Liver (tissue), 9 donors: ENCODE results near the gene ADCY2. TPM values are rescaled to one million over a fixed set of nuclear protein-coding genes. Genes with fewer than 3 reads are reported as not detected.

Source experiments
- DNase-seq: peaks from one replicate; pipeline ENCODE4 v3.0.0-alpha.2; 2017; ENCODE audit warnings: low spot score
- H3K27ac ChIP-seq, 2 donors: one replicate each; pipeline ENCODE4 v1.7.0; 2013; ENCODE audit warnings: inconsistent platforms in 2 of 2, low read length in 2 of 2, control low read depth in 1 of 2, low read depth in 1 of 2, mild to moderate bottlenecking in 1 of 2
- H3K27me3 ChIP-seq, 4 donors: one replicate each; pipeline versions ENCODE4 v1.6.1 to v1.7.0; 2013; ENCODE audit warnings: low read length in 3 of 4, inconsistent platforms in 1 of 4, mild to moderate bottlenecking in 1 of 4, moderate library complexity in 1 of 4; ENCODE audit not compliant: control insufficient read depth in 4 of 4, insufficient read depth in 4 of 4
- H3K36me3 ChIP-seq, 4 donors: one replicate each; pipeline versions ENCODE4 v1.6.1 to v1.7.0; 2013; ENCODE audit warnings: low read length in 3 of 4, mild to moderate bottlenecking in 3 of 4, low read depth in 1 of 4, moderate library complexity in 1 of 4; ENCODE audit not compliant: control insufficient read depth in 4 of 4, insufficient read depth in 3 of 4
- H3K4me1 ChIP-seq, 4 donors: one replicate each; pipeline versions ENCODE4 v1.6.1 to v1.7.0; 2013; ENCODE audit warnings: low read length in 3 of 4, mild to moderate bottlenecking in 3 of 4, moderate library complexity in 1 of 4; ENCODE audit not compliant: control insufficient read depth in 4 of 4, insufficient read depth in 4 of 4
- H3K4me3 ChIP-seq, 3 donors: one replicate each; pipeline versions ENCODE4 v1.6.1 to v1.7.0; 2013; ENCODE audit warnings: low read length in 3 of 3, control low read depth in 1 of 3, low read depth in 1 of 3, mild to moderate bottlenecking in 1 of 3
- H3K9ac ChIP-seq, 2 donors: one replicate each; pipeline ENCODE4 v1.7.0; 2013; ENCODE audit warnings: low read length in 2 of 2, mild to moderate bottlenecking in 2 of 2, moderate library complexity in 2 of 2, control low read depth in 1 of 2, low read depth in 1 of 2
- H3K9me3 ChIP-seq, 4 donors: one replicate each; pipeline versions ENCODE4 v1.6.1 to v1.7.0; 2013; ENCODE audit warnings: low read length in 3 of 4; ENCODE audit not compliant: control insufficient read depth in 4 of 4
- EGR1 ChIP-seq, 2 donors: IDR thresholded peaks; 2 replicates each; pipeline ENCODE4 v1.6.1; 2016 to 2018; ENCODE audit warnings: antibody characterized with exemption in 2 of 2, low read depth in 2 of 2
- FOXA2 ChIP-seq: IDR thresholded peaks from 2 replicates; pipeline ENCODE4 v1.6.1; 2016; ENCODE audit warnings: antibody characterized with exemption
- GABPA ChIP-seq, 2 donors: IDR thresholded peaks in 1 of 2; conservative IDR thresholded peaks in 1 of 2; 2 replicates each; pipeline ENCODE4 v1.6.1; 2016; ENCODE audit warnings: antibody characterized with exemption in 2 of 2, mild to moderate bottlenecking in 1 of 2, moderate library complexity in 1 of 2
- HNF4A ChIP-seq, 2 donors: conservative IDR thresholded peaks; 2 replicates each; pipeline ENCODE4 v1.6.1; 2016; ENCODE audit warnings: antibody characterized with exemption in 2 of 2, mild to moderate bottlenecking in 2 of 2
- HNF4G ChIP-seq: IDR thresholded peaks from 2 replicates; pipeline ENCODE4 v1.6.1; 2016; ENCODE audit warnings: antibody characterized with exemption
- JUND ChIP-seq, 2 donors: IDR thresholded peaks; 2 replicates each; pipeline ENCODE4 v1.6.1; 2016; ENCODE audit warnings: antibody characterized with exemption in 2 of 2
- NR2F2 ChIP-seq: IDR thresholded peaks from 2 replicates; pipeline ENCODE4 v1.6.1; 2016; ENCODE audit warnings: antibody characterized with exemption
- RAD21 ChIP-seq, 2 donors: IDR thresholded peaks; 2 replicates each; pipeline ENCODE4 v1.6.1; 2016; ENCODE audit warnings: antibody characterized with exemption in 2 of 2, mild to moderate bottlenecking in 2 of 2
- RXRA ChIP-seq, 2 donors: IDR thresholded peaks; 2 replicates each; pipeline ENCODE4 v1.6.1; 2017 to 2018; ENCODE audit warnings: antibody characterized with exemption in 2 of 2, mild to moderate bottlenecking in 1 of 2
- SP1 ChIP-seq: IDR thresholded peaks from 2 replicates; pipeline ENCODE4 v1.6.1; 2018; ENCODE audit warnings: antibody characterized with exemption, mild to moderate bottlenecking
- TAF1 ChIP-seq: conservative IDR thresholded peaks from 2 replicates; pipeline ENCODE4 v1.6.1; 2016; ENCODE audit warnings: antibody characterized with exemption, mild to moderate bottlenecking
- YY1 ChIP-seq: IDR thresholded peaks from 2 replicates; pipeline ENCODE4 v1.6.1; 2016; ENCODE audit warnings: antibody characterized with exemption, mild to moderate bottlenecking
- WGBS: extraction: QIAGEN DNeasy Blood & Tissue Kit; methylation state at CpG from one replicate; pipeline ENCODE4 v1.1.7; 2013; 5-methylcytosine and 5-hydroxymethylcytosine counted together
- polyA plus RNA-seq, 2 donors: library from polyadenylated mRNA; stranded (reverse) in 1 of 2; unstranded in 1 of 2; fragments of 200-250 nt in 1 of 2; fragments of >200 nt in 1 of 2; fragmentation: Nextera tagmentation in 1 of 2; extraction: Ambion mirVana in 1 of 2; gene quantifications; one replicate each; pipeline versions ENCODE4 v1.2.1 to v1.2.3, GENCODE V29; 2013 to 2015
- total RNA-seq, 2 donors: library from RNA; depleted of rRNA; stranded (reverse); fragments of >200 nt; gene quantifications; one replicate each; pipeline ENCODE4 v1.2.3, GENCODE V29; 2014
- TF ChIP-seq, protein P1 (sequence below): IDR thresholded peaks from 2 replicates; pipeline ENCODE4 v1.6.1; 2016; ENCODE audit warnings: antibody characterized with exemption
- TF ChIP-seq, protein P2 (sequence below): IDR thresholded peaks from 2 replicates; pipeline ENCODE4 v1.6.1; 2016; ENCODE audit warnings: antibody characterized with exemption
- TF ChIP-seq, protein P3 (sequence below): fragments of 150-350 bp; IDR thresholded peaks from 2 replicates; pipeline ENCODE4 v1.5.1; 2017; ENCODE audit warnings: improper control_type of control experiment, low read depth, low read length; ENCODE audit not compliant: missing input control
- TF ChIP-seq, protein P4 (sequence below): IDR thresholded peaks from 2 replicates; pipeline ENCODE4 v1.6.1; 2016; ENCODE audit warnings: antibody characterized with exemption, mild to moderate bottlenecking
- TF ChIP-seq, protein P5 (sequence below): IDR thresholded peaks from 2 replicates; pipeline ENCODE4 v1.6.1; 2016; ENCODE audit warnings: antibody characterized with exemption
- donor health status: healthy.
- donor health status: healthy.
- donor health status: healthy.
- donor health status: healthy.
- donor health status: healthy.

Gene ADCY2
- total and polyA plus RNA-seq, 4 donors: not detected

DNA sequence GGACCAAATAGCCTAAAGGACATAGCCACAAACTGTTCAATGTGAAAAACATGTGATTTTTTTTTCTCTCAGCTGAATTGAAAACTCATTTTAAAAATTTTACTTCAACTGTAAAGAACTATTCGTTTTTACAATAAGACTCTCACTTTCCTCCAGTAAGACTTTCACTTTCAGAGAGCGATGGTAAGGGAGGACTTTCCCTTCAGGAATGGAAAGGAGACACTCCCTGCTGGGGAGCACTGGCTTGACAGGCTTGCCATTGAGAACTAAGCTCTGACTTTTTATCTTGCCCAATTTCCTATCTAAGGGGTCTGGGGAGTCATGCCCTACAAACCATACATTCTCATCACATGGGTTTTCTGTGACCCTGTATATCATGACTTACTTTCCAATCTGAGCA is 268.3 kb downstream of the ADCY2 start (continued):
- TF ChIP-seq GABPA (IDR thresholded peaks at IDR 0.05 in 1 of 2, conservative IDR thresholded peaks at IDR 0.05 in 1 of 2) (no peak), HNF4A (conservative IDR thresholded peaks at IDR 0.05) (no peak), RAD21 (IDR thresholded peaks at IDR 0.05) (no peak), RXRA (IDR thresholded peaks at IDR 0.05) (no peak), HNF4G (no peak)
- TF ChIP-seq, protein P1, sequence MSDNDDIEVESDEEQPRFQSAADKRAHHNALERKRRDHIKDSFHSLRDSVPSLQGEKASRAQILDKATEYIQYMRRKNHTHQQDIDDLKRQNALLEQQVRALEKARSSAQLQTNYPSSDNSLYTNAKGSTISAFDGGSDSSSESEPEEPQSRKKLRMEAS: no peak

DNA sequence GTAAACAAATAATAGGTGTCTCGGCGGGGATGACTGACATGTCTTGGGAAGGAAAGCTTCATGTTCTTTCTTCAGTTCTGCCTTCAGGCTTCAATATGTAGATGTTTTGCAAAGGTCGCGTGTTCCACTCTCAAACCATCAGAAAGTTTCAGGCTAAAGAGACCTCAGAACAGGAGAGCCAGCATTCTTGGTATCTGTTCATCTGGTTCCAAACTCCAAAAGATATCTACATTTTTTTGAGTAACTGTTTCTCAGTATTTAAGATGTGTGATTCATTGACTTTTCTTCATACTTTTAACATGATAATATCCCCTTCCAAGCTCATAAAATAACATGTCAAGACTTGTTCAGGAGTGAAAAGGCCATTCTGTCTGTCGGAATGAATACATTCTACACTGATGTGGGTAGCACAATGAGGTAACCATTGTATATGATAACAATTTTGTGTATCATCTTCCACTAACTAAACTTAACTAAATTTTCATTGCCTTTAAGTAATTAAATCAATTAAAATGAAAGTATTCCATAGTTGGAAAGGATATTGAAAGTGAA is 271.4 kb downstream of the ADCY2 start:
- Histone ChIP-seq H3K4me3 (no peak overlapping the region), H3K4me1 (no peaks in the 10 kb centered on the region), H3K9me3 (no peaks in the 10 kb centered on the region), H3K9ac (no peak overlapping the region), H3K27me3 (no peaks in the 10 kb centered on the region), H3K27ac (no peak overlapping the region), H3K36me3 (no peaks in the 10 kb centered on the region)
- no peak for DNase-seq
- no peak for TF ChIP-seq YY1
- WGBS: 74% methylated on average over 5 of the region's 5 CpGs

DNA sequence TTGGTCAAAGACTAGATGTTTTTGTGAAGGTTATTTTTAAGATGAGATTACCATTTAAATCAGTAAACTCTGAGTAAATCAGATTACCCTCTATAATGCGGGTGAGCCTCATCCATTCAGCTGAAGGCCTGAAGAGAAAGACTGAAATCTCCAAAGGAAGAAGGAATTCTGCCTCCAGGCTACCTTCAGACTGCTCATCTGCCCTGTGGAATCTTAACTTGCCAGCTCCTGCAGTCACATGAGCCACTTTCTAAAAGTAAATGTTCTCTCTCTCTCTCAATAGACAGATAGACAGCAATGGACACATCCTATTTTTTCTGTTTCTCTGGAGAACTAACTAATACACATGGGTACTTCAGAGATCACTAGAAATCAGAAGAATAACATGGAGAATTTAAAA is 272.2 kb downstream of the ADCY2 start:
- no peaks in the 10 kb centered on the region for H3K27me3 ChIP-seq
- WGBS: 80% methylated on average over 1 of the region's 1 CpG
- TF ChIP-seq SP1: no peak
- TF ChIP-seq, protein P2, sequence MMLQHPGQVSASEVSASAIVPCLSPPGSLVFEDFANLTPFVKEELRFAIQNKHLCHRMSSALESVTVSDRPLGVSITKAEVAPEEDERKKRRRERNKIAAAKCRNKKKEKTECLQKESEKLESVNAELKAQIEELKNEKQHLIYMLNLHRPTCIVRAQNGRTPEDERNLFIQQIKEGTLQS: no peak
- TF ChIP-seq, protein P3, sequence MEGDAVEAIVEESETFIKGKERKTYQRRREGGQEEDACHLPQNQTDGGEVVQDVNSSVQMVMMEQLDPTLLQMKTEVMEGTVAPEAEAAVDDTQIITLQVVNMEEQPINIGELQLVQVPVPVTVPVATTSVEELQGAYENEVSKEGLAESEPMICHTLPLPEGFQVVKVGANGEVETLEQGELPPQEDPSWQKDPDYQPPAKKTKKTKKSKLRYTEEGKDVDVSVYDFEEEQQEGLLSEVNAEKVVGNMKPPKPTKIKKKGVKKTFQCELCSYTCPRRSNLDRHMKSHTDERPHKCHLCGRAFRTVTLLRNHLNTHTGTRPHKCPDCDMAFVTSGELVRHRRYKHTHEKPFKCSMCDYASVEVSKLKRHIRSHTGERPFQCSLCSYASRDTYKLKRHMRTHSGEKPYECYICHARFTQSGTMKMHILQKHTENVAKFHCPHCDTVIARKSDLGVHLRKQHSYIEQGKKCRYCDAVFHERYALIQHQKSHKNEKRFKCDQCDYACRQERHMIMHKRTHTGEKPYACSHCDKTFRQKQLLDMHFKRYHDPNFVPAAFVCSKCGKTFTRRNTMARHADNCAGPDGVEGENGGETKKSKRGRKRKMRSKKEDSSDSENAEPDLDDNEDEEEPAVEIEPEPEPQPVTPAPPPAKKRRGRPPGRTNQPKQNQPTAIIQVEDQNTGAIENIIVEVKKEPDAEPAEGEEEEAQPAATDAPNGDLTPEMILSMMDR: no peak
- no peak for TF ChIP-seq HNF4G
- TF ChIP-seq YY1: no peak
- no peak for TF ChIP-seq RAD21 (IDR thresholded peaks at IDR 0.05)
- TF ChIP-seq, protein P4, sequence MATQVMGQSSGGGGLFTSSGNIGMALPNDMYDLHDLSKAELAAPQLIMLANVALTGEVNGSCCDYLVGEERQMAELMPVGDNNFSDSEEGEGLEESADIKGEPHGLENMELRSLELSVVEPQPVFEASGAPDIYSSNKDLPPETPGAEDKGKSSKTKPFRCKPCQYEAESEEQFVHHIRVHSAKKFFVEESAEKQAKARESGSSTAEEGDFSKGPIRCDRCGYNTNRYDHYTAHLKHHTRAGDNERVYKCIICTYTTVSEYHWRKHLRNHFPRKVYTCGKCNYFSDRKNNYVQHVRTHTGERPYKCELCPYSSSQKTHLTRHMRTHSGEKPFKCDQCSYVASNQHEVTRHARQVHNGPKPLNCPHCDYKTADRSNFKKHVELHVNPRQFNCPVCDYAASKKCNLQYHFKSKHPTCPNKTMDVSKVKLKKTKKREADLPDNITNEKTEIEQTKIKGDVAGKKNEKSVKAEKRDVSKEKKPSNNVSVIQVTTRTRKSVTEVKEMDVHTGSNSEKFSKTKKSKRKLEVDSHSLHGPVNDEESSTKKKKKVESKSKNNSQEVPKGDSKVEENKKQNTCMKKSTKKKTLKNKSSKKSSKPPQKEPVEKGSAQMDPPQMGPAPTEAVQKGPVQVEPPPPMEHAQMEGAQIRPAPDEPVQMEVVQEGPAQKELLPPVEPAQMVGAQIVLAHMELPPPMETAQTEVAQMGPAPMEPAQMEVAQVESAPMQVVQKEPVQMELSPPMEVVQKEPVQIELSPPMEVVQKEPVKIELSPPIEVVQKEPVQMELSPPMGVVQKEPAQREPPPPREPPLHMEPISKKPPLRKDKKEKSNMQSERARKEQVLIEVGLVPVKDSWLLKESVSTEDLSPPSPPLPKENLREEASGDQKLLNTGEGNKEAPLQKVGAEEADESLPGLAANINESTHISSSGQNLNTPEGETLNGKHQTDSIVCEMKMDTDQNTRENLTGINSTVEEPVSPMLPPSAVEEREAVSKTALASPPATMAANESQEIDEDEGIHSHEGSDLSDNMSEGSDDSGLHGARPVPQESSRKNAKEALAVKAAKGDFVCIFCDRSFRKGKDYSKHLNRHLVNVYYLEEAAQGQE: no peak
- no peak for TF ChIP-seq RXRA (IDR thresholded peaks at IDR 0.05)
- TF ChIP-seq, protein P1: no peak
- TF ChIP-seq JUND (IDR thresholded peaks at IDR 0.05): no peak
- no peak for TF ChIP-seq NR2F2
- no peak for TF ChIP-seq EGR1 (IDR thresholded peaks at IDR 0.05; ENCODE audit: low read depth in 2 of 2)
- TF ChIP-seq, protein P5, sequence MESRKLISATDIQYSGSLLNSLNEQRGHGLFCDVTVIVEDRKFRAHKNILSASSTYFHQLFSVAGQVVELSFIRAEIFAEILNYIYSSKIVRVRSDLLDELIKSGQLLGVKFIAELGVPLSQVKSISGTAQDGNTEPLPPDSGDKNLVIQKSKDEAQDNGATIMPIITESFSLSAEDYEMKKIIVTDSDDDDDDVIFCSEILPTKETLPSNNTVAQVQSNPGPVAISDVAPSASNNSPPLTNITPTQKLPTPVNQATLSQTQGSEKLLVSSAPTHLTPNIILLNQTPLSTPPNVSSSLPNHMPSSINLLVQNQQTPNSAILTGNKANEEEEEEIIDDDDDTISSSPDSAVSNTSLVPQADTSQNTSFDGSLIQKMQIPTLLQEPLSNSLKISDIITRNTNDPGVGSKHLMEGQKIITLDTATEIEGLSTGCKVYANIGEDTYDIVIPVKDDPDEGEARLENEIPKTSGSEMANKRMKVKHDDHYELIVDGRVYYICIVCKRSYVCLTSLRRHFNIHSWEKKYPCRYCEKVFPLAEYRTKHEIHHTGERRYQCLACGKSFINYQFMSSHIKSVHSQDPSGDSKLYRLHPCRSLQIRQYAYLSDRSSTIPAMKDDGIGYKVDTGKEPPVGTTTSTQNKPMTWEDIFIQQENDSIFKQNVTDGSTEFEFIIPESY: no peak
- no peak for TF ChIP-seq HNF4A (conservative IDR thresholded peaks at IDR 0.05)
- no peak for TF ChIP-seq FOXA2
- no peak for TF ChIP-seq TAF1
- no peak overlapping the region for H3K27ac ChIP-seq
- no peaks in the 10 kb centered on the region for H3K4me1 ChIP-seq
- no peaks in the 10 kb centered on the region for H3K9me3 ChIP-seq
- H3K9ac ChIP-seq: no peak overlapping the region
- DNase-seq: no peak
- no peak overlapping the region for H3K4me3 ChIP-seq
- no peaks in the 10 kb centered on the region for H3K36me3 ChIP-seq
